ENCODE results near the gene PGAP2.
A peak's percentile ranks its signal among the peaks of the same experiment; 100 is the strongest.
"Not testable (repeated sequence)": the region's sequence is repeated elsewhere in the genome, so short reads cannot be mapped to it uniquely, and the experiment has no call there.

The PGAP2 gene

DNA sequence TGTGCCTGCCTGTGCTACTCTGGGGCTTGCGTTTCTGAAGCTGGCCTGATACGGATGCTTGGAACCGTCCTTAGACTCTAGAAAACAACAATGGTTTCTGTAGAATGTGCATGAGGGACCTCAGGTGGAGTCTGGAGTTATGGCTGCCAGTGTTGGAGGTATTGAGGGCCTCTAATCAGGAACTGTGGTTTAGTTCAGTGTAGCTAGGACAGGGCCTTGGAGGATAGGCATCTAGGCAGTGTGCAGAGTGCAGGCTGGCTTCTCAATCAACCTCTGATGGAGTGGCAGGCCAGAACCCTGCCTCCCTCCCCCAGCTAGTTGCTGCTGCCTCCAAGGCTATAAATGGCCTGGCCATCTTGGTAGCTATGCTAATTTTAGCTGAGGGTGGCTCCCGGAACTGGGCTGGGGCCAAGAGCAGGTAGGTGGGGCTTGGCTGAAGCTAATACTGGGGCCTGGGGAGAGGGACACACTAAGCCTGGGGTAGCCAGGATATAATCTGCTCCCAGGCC, 51.1 kb downstream of the PGAP2 start:
- DNase-seq = no peak

DNA sequence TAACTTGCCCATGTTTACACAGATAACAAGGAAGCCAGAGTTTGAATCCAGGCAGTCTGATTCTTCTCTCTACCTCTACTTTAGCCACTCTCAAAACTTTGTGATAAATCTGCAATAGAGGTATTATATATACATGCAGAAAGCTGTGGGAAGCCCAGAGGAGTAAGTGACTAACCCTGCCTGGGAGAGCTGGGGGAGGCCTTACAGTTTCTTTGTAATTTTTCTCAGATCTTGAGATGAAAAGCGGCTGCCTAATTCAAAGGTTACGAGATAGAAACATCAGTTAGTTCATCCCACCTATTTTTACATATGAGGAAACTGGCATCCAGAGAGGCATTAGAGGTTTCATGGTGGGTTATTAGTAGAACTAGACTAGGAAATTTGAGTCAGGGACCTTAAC, 52.0 kb downstream of the PGAP2 start:
- DNase-seq = no peak

DNA sequence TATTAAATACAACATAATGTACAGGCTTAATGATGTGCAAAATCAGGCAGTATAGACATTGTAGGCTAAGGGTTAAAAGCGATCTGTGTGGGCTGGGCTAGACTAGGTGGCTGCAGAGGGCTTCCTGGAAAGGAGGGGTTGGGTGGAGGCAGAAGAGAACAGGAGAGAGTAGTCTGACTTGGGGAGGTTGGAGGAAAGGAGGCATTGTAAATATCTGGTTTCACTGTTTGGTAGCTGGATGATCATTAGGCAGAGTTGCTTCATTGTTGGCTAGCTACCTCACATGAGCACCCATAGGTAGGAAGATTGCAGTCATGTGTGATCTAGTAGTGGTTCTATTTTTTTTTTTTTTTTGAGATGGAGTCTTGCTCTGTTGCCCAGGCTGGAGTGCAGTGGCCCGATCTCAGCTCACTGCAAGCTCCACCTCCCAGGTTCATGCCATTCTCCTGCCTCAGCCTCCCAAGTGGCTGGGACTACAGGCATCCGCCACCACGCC, 52.6 kb downstream of the PGAP2 start:
- DNase-seq = not testable (repeated sequence)

DNA sequence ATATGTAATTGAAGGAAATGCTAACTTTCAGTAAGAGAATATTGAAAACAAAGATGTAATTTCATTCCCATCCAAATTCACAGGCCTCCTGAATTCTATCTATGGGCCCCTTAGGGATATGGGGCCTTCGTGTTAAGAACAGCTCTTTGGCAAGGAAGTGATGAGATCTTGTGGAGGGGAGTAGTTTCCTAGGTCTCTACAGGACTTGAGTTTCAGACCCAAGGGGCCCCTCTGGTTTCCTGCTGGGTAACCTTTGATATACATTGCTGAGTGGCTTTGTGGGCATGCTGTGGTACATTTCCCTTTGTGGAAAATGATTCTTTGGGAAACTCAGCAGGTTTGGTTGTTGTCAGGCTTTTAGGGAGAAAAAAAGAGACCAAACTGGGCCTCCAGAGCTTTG, 53.3 kb downstream of the PGAP2 start:
- DNase-seq = no peak

DNA sequence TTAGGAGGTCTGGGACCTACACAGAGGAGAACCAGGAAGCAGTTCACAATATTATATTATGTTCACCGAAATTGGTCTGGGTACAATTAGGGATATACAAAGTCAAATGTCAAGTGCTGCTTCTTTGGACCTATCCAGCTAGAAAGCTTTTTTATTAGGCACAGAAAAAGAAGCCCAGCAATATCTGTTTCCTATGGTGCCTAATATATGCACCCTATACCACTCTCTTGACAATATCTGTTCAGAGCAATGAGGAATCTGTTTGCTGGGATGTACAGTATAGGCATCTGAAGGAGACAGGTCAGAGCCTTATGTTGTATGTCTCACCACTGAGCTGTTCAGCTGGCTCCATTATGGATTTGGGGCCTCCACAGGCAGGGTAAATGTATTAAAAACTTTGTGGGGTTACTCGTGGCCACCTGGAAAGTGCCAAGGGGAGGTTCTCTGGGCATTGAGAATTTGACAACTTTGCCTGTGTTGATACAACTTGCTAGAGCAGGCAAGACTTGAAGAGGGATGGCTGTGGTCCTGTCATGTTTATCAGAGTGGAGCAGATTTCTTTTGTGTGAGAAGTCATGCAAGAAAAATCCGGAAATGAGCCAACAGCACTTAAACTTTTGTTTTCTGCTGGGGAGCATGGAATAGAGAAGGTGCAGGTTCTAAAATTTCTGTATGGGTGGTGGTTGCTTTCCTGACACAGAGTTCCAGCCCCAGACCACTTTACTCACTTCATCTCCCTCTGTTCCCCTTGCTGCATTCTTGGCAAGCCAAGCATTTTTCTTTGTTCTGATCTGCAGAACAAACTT, 57.2 kb downstream of the PGAP2 start:
- DNase-seq = peak; percentile 72

DNA sequence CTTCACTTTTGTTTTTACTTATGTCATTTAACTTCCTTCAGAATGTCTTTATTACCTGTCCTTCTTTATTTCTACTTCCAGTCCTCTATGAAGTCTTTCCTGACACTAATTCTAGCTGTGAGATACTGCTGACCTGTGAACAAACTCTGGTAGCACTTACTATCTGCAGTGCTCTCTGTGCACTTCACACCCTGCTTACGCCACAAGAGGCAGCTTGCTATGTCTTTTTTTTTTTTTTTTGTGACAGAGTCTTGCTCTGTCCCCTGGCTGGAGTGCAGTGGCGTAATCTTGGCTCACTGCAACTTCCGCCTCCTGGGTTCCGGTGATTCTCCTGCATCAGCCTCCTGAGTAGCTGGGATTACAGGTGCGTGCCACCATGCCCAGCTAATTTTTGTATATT, 57.8 kb downstream of the PGAP2 start:
- DNase-seq = no peak

DNA sequence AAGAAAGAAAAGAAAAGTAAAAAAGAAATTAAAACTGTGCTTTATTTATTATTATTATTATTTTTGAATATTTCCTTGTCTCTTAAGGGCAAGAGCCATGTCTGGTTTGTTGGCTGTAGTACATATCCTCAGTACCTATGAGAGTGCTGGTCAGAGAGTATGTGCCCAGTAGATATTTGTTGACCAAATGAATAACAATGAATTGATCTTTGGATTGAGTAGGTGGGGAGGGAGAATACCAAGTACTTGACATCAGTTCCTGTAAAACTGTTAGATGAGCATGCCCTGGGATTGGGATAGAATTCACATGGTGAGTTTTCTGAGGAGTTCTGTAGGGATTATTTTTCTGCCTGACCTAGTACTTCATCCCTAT, 58.5 kb downstream of the PGAP2 start:
- no peak for DNase-seq

DNA sequence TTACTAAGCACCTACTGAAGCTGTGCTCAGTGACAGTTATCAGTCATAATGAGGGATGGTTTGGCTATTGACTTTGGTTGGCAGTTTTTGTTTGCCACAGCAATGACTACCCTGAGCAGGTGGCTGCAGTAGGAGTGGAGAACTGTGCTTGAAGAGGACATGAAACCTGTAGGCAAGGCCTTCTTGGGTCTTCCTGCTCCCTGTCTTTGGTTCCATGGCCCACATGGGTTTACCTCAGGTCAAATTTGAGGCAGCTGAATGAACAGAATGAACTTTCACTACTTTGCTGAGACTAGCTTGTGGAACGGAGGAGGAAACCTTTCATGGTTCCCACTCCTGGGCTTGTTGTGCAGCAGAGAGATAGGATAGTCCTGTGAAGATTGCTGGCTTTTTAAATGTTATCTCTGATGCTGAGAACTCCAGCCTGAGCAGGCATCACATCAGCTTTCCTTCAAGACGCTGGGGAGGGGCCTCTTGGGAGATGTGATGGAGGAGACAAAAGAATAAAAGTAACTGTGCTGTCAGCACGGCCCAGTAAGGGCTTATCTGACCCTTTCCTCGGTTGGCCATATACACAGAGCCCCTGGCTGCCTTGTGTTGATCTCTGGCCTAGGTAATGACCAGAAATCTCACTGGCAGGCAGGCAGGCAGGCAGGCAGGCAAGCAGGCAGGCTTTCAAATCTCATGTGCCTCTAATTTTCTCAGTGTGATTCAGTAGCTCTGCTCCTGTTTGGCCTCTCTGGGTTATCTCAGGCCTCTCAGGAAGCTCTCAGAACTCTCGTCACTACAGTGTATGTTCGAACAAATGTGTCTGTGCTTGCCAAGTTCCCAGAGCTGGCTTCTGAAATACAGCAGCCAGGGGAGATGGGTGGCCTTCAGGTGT, 59.1 kb downstream of the PGAP2 start:
- DNase-seq = no peak

DNA sequence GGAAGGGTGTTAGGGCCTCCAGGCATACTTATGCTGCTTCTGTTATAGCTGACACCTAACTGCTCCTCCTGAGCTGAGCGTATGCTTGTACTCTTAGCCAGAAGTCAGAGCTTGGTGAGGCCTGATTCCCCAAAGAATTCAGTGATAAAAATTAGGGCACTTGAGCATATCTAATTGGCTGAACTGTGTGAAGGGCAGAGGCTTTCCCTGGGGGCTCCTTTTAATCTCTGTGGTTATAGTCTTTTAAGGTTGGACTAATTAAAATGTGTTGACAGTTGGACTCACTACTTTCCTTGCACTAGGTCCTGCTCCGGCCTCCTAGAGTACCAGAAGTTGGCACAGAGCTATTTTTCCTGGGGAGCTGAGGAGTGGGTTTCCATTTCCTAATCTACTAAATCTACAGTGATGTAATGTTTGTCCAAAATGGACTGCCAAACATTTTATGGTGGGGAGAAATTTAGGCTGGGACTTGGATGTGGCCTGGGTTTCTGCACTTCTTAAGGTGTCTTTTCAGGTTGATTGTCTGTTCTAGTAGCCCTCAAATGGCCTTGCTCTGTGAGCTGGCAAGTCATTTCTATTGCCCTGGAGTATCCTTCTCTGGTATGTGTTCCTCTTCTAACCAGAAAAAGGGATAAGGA, 65.5 kb downstream of the PGAP2 start:
- peak; percentile 57 for DNase-seq

Data from DMS79 treated with DMSO at 0.1 percent for 48 hours (cell line).